HG02678 (cell line): ENCODE results near the gene LINGO1.

Experiments used
- ATAC-seq: cut with Tn5 transposase; IDR thresholded peaks from one replicate; pipeline ENCODE4 v1.9.1; 2021; ENCODE audit warnings: mild to moderate bottlenecking, moderate library complexity; ENCODE audit not compliant: unreplicated experiment

Gene LINGO1

GRCh38 chr15:77574521-77575202 lies 58.0 kb downstream of the LINGO1 start:
- no peak for ATAC-seq

- ATAC-seq = no peak
Measured at GRCh38 chr15:77573802-77574201, 58.9 kb downstream of the LINGO1 start.

- no peak for ATAC-seq
Measured at GRCh38 chr15:77572186-77572585, 60.5 kb downstream of the LINGO1 start.

- ATAC-seq = no peak
Measured at GRCh38 chr15:77571741-77572140, 61.0 kb downstream of the LINGO1 start.

GRCh38 chr15:77571181-77571580 lies 61.5 kb downstream of the LINGO1 start:
- no peak for ATAC-seq

- no peak for ATAC-seq
Measured at GRCh38 chr15:77569729-77570125, 63.0 kb downstream of the LINGO1 start.

- no peak for ATAC-seq
Measured at GRCh38 chr15:77568973-77569728, 63.6 kb downstream of the LINGO1 start.

GRCh38 chr15:77568014-77568972 lies 64.4 kb downstream of the LINGO1 start:
- ATAC-seq = no peak

GRCh38 chr15:77567202-77567601 lies 65.5 kb downstream of the LINGO1 start:
- ATAC-seq = no peak

GRCh38 chr15:77566092-77566491 lies 66.6 kb downstream of the LINGO1 start:
- ATAC-seq = no peak

GRCh38 chr15:77565378-77565915 lies 67.3 kb downstream of the LINGO1 start:
- no peak for ATAC-seq

GRCh38 chr15:77564938-77565337 lies 67.8 kb downstream of the LINGO1 start:
- ATAC-seq = no peak

- ATAC-seq = no peak
Measured at GRCh38 chr15:77564341-77564740, 68.4 kb downstream of the LINGO1 start.

GRCh38 chr15:77563623-77564156 lies 69.0 kb downstream of the LINGO1 start:
- no peak for ATAC-seq
